NCI-H2227 (cell line): ENCODE results near the gene KIF1C.
"Not testable (repeated sequence)": the region's sequence is repeated elsewhere in the genome, so short reads cannot be mapped to it uniquely, and the experiment has no call there.

Source experiments
- DNase-seq: peaks from one replicate; lab custom pipeline; 2025; ENCODE audit not compliant: unreplicated experiment; lab: John Stamatoyannopoulos, UW

KIF1C gene

DNA sequence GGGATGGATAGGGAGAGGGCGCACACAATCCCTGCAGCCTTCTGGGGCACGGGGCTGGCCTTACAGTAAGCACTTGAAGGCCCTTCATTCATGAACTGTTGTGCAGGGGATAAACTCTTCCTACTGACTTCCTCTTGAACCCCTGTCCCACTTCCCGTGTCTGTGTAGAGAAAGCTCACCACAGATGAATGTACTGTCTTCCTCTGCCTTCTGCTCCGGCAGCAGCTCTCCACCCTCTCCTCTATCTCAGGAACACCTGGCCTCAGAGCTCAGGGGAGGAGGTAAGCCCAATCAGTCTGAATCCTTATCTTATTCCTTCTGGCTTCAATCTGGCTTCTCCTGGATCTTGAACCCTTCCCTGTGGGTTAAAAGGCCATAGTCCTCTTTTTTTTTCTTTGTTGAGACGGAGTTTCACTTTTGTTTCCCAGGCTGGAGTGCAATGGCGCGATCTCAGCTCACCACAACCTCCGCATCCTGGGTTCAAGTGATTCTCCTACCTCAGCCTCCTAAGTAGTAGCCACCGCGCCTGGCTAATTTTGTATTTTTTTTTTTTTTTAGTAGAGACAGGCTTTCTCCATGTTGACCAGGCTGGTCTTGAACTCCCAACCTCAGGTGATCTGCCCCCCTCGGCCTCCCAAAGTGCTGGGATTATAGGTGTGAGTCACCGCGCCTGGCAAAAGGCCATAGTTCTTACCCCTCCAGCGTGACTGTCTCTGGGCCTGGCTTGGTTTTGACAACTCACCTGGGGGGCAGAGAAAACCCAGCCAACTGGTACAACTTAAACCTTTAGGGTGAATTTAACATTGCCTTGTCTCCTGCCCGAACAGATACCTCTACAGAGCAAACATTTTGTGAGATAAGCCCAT lies 44.6 kb downstream of the KIF1C start:
- DNase-seq, result no peak

DNA sequence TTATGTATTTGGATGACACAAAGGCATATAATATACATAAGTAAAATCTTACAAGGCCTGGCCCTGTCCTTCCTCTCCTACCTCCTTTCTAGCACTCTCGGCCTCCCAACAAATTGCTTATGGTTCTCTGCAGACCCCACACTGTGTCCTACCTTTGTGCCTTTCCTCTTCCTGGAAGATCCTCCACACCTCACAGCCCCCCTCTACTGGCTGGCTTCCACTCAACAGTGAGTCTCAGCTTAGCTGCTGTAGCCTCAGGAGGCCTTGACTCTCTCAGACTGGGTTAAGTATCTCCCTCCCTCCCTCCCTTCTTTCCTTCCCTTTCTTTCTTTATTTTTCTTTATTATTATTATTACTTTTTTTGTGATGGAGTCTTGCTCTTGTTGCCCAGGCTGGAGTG lies 45.8 kb downstream of the KIF1C start:
- DNase-seq, result no peak

DNA sequence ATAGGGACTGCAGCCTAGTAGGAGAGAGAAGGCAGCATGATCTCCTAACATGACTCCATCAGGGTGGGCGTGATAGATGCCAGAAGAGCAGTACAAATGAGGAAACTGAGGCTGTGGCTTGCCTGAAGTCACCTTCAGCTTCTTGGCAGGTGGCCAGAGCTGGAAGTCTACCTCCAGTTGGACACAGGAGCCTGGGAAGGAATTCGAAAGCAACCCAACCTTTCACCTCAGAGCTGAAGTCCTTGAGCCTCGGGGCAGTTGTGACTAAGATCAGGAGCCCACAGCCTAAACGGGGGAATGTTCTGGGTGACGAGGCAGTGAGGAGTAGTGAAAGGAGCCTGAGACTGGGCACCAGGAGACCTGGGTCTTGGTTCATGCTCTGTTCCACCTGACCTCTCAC lies 46.9 kb downstream of the KIF1C start:
- no peak for DNase-seq

DNA sequence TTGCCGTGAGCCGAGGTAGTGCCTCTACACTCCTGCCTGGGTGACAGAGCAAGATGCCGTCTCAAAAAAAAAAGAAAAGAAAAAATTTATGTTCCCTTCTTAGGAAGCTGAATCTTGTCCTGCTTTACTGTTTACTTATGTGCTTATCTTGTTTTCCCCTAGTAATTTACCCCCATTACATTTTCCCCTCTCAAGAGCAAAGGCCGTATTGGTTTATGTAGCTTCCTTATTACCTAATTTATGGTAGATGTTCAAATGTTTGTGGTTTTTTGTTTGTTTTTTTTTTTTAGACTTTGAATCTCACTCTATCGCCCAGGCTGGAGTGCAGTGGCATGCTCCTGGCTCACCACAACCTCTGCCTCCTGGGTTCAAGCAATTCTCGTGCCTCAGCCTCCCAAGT lies 47.7 kb downstream of the KIF1C start:
- DNase-seq, result no peak

DNA sequence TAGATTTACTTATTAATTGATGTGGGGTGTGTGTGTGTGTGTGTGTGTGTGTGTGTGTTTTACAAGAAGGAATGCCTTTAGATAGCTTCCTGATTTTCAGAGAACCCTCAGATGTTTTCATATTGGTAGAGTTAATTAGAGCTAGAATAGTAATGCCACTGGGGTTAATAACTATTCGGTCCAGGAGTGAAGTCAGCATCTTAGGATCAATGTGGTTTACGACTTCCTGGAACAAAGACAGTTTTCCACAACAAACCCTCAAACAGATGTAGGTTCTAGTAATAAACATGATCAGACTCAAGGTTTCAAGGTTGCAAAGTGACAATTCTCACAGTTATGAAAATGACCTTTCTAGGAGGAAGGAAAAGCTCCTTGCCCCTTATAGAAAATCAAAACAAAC lies 49.7 kb downstream of the KIF1C start:
- no peak for DNase-seq

DNA sequence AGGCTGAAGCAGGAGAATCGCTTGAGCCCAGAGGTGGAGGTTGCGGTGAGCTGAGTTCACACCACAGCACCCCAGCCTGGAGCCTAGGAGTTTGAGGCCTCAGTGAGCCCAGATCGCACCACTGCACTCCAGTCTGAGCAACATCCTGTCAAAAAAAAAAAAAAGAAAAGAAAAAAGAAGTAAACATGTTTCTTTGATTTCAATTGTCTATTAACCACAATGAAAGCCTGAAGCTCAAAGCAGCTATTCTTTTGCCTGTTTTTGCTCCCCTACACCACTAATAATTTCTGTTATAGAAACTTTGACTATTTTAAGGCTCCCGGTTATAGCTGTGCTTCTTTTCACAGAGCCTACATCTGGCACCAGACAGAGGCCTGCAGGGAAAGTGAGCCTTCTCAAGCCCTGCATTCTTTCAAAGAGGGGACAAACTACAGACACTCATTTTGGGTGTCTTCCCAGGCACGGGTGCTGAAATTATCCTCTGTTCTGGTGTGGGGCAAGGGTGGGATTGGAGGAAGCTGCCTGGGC lies 51.6 kb downstream of the KIF1C start:
- DNase-seq, result no peak

DNA sequence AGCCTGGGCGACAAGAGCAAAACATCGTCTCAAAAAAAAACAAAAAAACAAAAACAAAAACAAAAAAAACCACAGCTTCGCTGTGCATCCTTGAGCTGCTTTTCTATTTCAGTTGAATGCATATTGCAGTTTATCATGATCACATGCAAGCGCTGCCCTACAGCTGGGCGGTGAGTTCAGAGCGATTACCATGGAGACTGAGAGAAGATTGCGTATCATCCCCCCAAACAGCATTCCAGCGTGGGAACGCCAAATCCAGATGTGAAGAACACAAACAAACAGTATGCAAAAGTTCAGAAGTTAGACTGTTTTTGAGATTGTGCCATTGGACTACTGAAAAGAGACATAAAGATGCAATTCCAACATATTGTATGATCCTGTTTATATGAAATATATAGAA lies 52.5 kb downstream of the KIF1C start:
- no peak for DNase-seq

DNA sequence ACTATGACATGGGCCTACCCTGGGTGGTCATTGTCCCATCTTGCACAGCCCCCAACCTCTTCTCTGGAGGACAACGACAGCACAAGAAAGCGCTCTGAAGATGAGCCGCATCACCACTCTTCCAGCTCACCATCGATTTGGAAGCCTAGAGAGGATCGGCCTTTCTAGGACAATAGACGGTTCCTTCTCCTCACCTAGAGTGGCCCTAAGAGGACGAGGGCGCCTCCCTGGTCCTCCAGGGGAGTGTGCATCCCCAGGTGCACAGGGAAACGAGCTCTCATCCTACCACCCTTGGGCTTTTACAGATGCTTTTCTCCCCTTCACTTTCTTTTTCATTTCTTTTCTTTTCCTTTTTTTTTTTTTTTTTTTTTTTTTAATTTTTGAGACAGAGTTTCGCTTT lies 57.8 kb downstream of the KIF1C start:
- DNase-seq, result no peak

DNA sequence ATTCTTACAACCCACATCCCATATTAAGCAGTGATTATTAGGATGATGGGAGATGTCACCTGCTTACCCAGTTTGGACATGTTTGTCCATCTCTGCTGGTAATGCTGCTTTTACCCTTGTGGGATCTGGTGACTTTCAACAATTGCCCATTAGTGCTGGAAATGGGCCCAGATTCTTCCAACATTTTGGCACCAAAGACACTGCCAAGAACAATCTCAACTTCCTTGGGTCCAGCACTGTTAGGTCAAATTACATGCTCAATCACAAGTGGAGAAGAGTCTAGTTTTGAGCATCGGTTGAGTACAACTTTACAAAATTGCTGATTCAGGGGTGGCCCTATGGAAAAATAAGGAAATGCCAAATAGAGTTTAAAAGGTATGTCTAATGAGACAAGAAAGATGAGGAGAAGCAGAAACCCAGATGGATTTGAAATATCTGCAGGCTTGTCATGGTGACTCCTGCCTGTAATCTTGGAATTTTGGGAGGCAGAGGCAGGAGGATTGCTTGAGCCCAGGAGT lies 67.5 kb downstream of the KIF1C start:
- no peak for DNase-seq

DNA sequence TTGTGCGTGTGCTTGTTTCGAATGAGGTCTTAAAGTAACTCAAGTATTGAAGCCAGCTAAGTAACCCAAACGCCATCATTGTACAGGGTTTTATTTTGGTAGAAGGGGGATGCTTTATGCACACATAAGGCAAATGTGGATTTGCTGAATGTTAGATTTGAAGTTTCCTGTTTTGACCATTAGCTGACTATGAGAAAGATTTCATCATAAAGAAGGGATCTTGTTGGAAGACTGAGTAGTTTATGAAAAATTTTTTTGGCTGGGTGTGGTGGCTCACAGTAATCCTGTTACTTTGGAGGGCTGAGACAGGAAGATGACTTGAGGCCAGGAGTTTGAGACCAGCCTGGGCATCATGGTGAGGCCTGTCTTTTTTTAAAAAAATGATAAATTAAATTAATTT lies 70.5 kb downstream of the KIF1C start:
- DNase-seq, result no peak

DNA sequence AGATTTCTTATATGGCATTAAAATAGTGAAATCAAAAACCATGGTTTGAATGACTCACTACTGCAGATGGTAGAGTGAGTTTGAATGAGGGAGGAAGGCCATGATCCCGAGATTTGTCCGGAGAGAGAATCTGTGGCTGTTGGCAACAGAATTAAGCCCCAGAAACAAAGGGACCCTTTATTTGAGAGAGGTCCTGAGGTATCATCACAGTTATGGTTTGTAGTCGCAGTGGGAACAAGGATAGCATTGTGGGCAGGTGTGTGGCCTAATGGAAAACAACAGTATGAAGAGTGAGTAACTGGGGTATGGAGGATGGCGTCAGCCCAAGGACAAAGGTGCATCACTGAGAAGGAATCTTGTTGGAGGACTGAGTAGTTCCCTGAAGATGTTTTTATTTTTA lies 72.0 kb downstream of the KIF1C start:
- no peak for DNase-seq

DNA sequence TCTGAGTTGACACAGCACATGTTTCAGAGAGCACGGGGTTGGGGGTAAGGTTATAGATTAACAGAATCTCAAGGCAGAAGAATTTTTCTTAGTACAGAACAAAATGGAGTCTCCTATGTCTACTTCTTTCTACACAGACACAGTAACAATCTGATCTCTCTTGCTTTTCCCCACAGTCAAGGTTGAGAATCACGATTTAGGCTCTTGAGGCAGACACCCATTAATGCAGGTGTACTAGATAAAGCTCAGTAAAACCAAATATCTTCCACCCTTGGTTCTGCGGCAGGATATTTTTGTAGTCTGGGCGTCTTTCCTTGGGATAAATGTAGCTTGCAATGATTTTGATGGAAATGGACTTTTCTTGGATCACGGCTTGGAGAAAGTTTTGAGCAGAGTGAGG lies 77.7 kb downstream of the KIF1C start:
- DNase-seq, result not testable (repeated sequence)

DNA sequence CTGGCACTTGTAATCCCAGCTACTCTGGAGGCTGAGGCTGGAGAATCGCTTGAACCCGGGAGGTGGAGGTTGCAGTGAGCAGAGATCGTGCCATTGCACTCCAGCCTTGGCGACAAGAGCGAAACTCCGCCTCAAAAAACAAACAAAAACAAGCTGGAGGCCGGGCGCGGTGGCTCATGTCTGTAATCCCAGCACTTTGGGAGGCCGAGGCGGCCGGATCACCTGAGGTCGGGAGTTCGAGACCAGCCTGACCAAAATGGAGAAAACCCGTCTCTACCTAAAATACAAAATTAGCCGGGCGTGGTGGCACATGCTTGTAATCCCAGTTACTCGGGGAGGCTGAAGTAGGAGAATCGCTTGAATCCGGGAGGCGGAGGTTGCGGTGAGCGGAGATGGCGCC lies 79.5 kb downstream of the KIF1C start:
- DNase-seq, result not testable (repeated sequence)

DNA sequence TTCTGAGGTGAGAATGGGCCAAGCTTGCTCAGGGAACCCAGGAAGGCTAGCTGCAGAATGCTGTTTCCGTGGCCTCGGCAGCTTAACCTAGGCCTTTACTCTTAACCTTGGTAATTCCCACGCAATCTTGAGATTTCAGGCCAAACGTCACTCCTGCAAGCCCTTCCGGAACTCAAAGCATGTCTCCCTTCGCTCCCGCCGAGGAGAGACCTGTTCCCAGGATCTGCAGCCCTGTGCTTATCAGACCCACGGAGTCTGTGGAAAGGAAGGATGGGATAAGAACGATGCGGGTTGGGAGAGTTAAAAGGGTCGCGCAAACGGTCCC lies 80.0 kb downstream of the KIF1C start:
- no peak for DNase-seq
